GM12878 (cell line): ENCODE results near the gene SMIM14. TPM values are rescaled to one million over a fixed set of nuclear protein-coding genes. Genes with fewer than 3 reads are reported as not detected.
"Not testable (repeated sequence)": the region's sequence is repeated elsewhere in the genome, so short reads cannot be mapped to it uniquely, and the experiment has no call there.

Experiments
- ATAC-seq: fragments of 200-7000 bp; cut with Tn5 transposase; 3 replicates; pipeline ENCODE4 v1.9.1; 2020; ENCODE audit warnings: mild to moderate bottlenecking, moderate library complexity
- BruUV-seq: library from RNA; stranded (reverse); fragments of 400-500 nt; replicated peaks from 2 replicates; lab custom pipeline; 2021; lab: Mats Ljungman, UMichigan
- CTCF ChIA-PET: fragments of 300-600 bp; sonication (Branson Sonifier 250); formaldehyde crosslinking; extraction: SDS; loops from one replicate; lab custom pipeline; 2021; ENCODE audit warnings: inconsistent platforms; lab: Yijun Ruan, JAX
- POLR2A ChIA-PET: fragments of 350-600 bp; formaldehyde crosslinking; extraction: SDS; loops from one replicate; lab custom pipeline; 2021; ENCODE audit warnings: inconsistent platforms; lab: Charles Lee
- RAD21 ChIA-PET: fragments of 300-600 bp; sonication (Branson Sonifier 250); formaldehyde crosslinking; loops from one replicate; lab custom pipeline; 2023; ENCODE audit warnings: antibody characterized with exemption; ENCODE audit not compliant: unreplicated experiment; lab: Charles Lee
- SMC1A ChIA-PET: fragments of 300-600 bp; sonication (Branson Sonifier 250); formaldehyde crosslinking; loops from one replicate; lab custom pipeline; 2023; ENCODE audit not compliant: unreplicated experiment, uncharacterized antibody; lab: Charles Lee
- DNase-seq: peaks from one replicate; pipeline ENCODE4 v3.0.0-alpha.2; 2011; ENCODE audit warnings: low read depth, low spot score
- FAIRE-seq: peaks from 3 replicates; lab custom pipeline; 2011; peaks lifted over from hg19 to GRCh38; lab: Jason Lieb, UNC
- H2AFZ ChIP-seq: 2 replicates; pipeline ENCODE4 v1.6.0; 2011; ENCODE audit warnings: low read depth, low read length, control low read depth; ENCODE audit not compliant: control insufficient read depth
- H3K27ac ChIP-seq: 2 replicates; pipeline ENCODE4 v1.5.1; 2011; ENCODE audit warnings: control low read depth; ENCODE audit not compliant: control insufficient read depth, insufficient read depth
- H3K27me3 ChIP-seq, 2 experiments: replicated peaks in 1 of 2; 2 replicates each; pipeline versions ENCODE4 v1.6.0 to v1.6.1; 2011; ENCODE audit warnings: low read length in 1 of 2; ENCODE audit not compliant: control insufficient read depth in 2 of 2, insufficient read depth in 2 of 2
- H3K36me3 ChIP-seq, 2 experiments: 2 replicates each; pipeline ENCODE4 v1.5.1; 2011; ENCODE audit warnings: low read length in 1 of 2; ENCODE audit not compliant: control insufficient read depth in 2 of 2, insufficient read depth in 2 of 2
- H3K4me1 ChIP-seq: 2 replicates; pipeline ENCODE4 v1.6.1; 2011; ENCODE audit warnings: mild to moderate bottlenecking, low read length, moderate library complexity, mixed read lengths; ENCODE audit not compliant: control insufficient read depth, insufficient read depth
- H3K4me2 ChIP-seq: 2 replicates; pipeline ENCODE4 v1.6.0; 2011; ENCODE audit warnings: control low read depth; ENCODE audit not compliant: control insufficient read depth, insufficient read depth
- H3K4me3 ChIP-seq: fragments of 200-600 bp; sonication (generic); 2 replicates; pipeline ENCODE4 v1.5.1; 2016
- H3K79me2 ChIP-seq: 2 replicates; pipeline ENCODE4 v1.6.0; 2011; ENCODE audit warnings: low read length; ENCODE audit not compliant: control insufficient read depth, insufficient read depth
- H3K9ac ChIP-seq: 2 replicates; pipeline ENCODE4 v1.8.0; 2011; ENCODE audit warnings: low read length, control low read depth, mixed read lengths; ENCODE audit not compliant: control insufficient read depth, insufficient read depth
- H3K9me3 ChIP-seq: replicated peaks from 3 replicates; pipeline ENCODE4 v1.5.1; 2011; ENCODE audit warnings: mild to moderate bottlenecking, low read length; ENCODE audit not compliant: control insufficient read depth, insufficient read depth
- H4K20me1 ChIP-seq: 2 replicates; pipeline ENCODE4 v1.6.0; 2011; ENCODE audit not compliant: control insufficient read depth, insufficient read depth
- FOXK2 ChIP-seq: fragments of 450-650 bp; IDR thresholded peaks from 2 replicates; pipeline ENCODE4 v1.6.1; 2017; ENCODE audit warnings: mild to moderate bottlenecking, moderate library complexity
- MYB ChIP-seq: fragments of 150-350 bp; IDR thresholded peaks from 2 replicates; pipeline ENCODE4 v1.6.1; 2014; ENCODE audit warnings: mild to moderate bottlenecking, low read depth, low read length, borderline replicate concordance
- NFYA ChIP-seq: IDR thresholded peaks from 2 replicates; pipeline ENCODE4 v1.6.1; 2011; ENCODE audit warnings: low read depth, mild to moderate bottlenecking, low read length, improper control_type of control experiment, borderline replicate concordance
- SIN3A ChIP-seq: IDR thresholded peaks from 2 replicates; pipeline ENCODE4 v1.6.1; 2012; ENCODE audit warnings: low read depth, low read length, improper control_type of control experiment
- SREBF2 ChIP-seq: IDR thresholded peaks from 2 replicates; pipeline ENCODE4 v1.6.1; 2012; ENCODE audit warnings: mild to moderate bottlenecking, low read length
- WGBS: methylation state at CpG from one replicate; pipeline ENCODE4 v1.1.6; 2016; ENCODE audit warnings: low lambda C conversion rate; ENCODE audit not compliant: insufficient replicate concordance, insufficient coverage; ENCODE audit errors: missing lambda C conversion rate; 5-methylcytosine and 5-hydroxymethylcytosine counted together
- in situ Hi-C: fragments of 300-500 bp; cut with MboI; formaldehyde crosslinking; loops from 9 replicates; pipeline ENCODE4 v1.14.3; 2018; ENCODE audit warnings: mixed read lengths
- intact Hi-C: fragments of 100-400 bp; cut with micrococcal nuclease; formaldehyde crosslinking; loops from one replicate; pipeline ENCODE4 v1.14.2; 2022; ENCODE audit not compliant: unreplicated experiment
- polyA plus RNA-seq, 11 experiments: library from polyadenylated mRNA; depleted of rRNA in 4 of 11; unstranded in 6 of 11; stranded (reverse) in 5 of 11; fragments of >200 nt; fragmentation: Nextera tagmentation in 4 of 11; fragmentation: Illumina TruSeq in 1 of 11; extraction: Ambion mirVana in 4 of 11; extraction: Trizol in 1 of 11; gene quantifications; 1 replicate in 1 of 11; 2 replicates in 10 of 11; pipeline versions ENCODE4 v1.2.1 to v1.2.3, GENCODE V29; 2011 to 2016; ENCODE audit warnings: inconsistent platforms in 2 of 11, missing spikeins in 2 of 11, low read depth in 1 of 11
- total RNA-seq, 4 experiments: library from RNA; depleted of rRNA in 3 of 4; stranded (reverse); fragments of >200 nt in 3 of 4; fragmentation: Illumina TruSeq in 1 of 4; extraction: Trizol in 1 of 4; gene quantifications; 2 replicates each; pipeline versions ENCODE4 v1.2.1 to v1.2.3, GENCODE V29; 2013 to 2021
- TF ChIP-seq, protein P1 (sequence below): IDR thresholded peaks from 2 replicates; pipeline ENCODE4 v1.6.1; 2011; ENCODE audit warnings: borderline replicate concordance, low read depth, mild to moderate bottlenecking, moderate library complexity, low read length; ENCODE audit not compliant: insufficient read depth, poor library complexity, severe bottlenecking

The SMIM14 gene
- total and polyA plus RNA-seq, 10 of the 15 experiments (the other 5 are each of a cell fraction or from before 2014, with no cell fraction given): 125 to 671 (median 188) TPM

GRCh38 chr4:39655211-39655610, 16.5 kb upstream of the SMIM14 start (continued):
- TF ChIP-seq, protein P1, sequence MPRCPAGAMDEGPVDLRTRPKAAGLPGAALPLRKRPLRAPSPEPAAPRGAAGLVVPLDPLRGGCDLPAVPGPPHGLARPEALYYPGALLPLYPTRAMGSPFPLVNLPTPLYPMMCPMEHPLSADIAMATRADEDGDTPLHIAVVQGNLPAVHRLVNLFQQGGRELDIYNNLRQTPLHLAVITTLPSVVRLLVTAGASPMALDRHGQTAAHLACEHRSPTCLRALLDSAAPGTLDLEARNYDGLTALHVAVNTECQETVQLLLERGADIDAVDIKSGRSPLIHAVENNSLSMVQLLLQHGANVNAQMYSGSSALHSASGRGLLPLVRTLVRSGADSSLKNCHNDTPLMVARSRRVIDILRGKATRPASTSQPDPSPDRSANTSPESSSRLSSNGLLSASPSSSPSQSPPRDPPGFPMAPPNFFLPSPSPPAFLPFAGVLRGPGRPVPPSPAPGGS: no peak
- TF ChIP-seq SREBF2: no peak
- no peak for TF ChIP-seq SIN3A
- TF ChIP-seq MYB: no peak
- TF ChIP-seq NFYA: no peak
- no peak for TF ChIP-seq FOXK2
- TF ChIP-seq, all 136 proteins: peak for 0

DNA sequence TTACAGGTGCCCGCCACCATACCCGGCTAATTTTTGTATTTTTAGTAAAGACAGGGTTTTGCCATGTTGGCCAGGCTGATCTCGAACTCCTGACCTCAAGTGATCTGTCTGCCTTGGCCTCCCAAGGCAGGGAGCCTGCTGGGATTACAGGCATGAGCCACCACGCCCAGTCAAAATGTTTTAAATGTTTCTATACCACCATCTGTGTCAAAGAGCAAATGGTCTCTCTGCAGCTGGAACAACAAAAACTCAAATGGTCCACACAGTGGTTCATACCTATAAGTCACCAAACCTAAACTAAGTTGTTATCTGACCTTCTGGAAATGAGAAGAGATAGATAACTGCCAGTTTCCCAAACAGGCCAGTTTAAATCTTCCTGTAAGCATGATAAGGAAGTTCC, 12.9 kb upstream of the SMIM14 start:
- H3K79me2 ChIP-seq, H2AFZ ChIP-seq, in situ Hi-C loops, POLR2A ChIA-PET, BruUV-seq, H3K36me3 ChIP-seq, H4K20me1 ChIP-seq, H3K9ac ChIP-seq, H3K4me2 ChIP-seq, H3K27me3 ChIP-seq, CTCF ChIA-PET, intact Hi-C loops, H3K9me3 ChIP-seq, DNase-seq, FAIRE-seq, ATAC-seq, H3K4me3 ChIP-seq, H3K27ac ChIP-seq: not testable (repeated sequence)
- SMC1A ChIA-PET: interaction anchor here (1.1 kb wide), 1 partner anchor 11 kb away, joined by 3 read pairs; no protein-coding TSS in a partner anchor
- peaks cover 17% of the 10 kb centered on the region for H3K4me1 ChIP-seq
- RAD21 ChIA-PET: interaction anchor here (0.9 kb wide), 1 partner anchor 11 kb away, joined by 3 read pairs; no protein-coding TSS in a partner anchor
- WGBS: 64% methylated on average over 4 of the region's 4 CpGs
